HG03097 (cell line): ENCODE measurements around the gene N4BP2L2.

Experiments
- ATAC-seq: cut with Tn5 transposase; IDR thresholded peaks from one replicate; pipeline ENCODE4 v1.9.1; 2021; ENCODE audit not compliant: unreplicated experiment, low FRiP score

The N4BP2L2 gene

GRCh38 chr13:32535115-32535514 is 3.5 kb downstream of the N4BP2L2 start:
- ATAC-seq = no peak

GRCh38 chr13:32530841-32531253 is 7.7 kb downstream of the N4BP2L2 start:
- peak; percentile 46 for ATAC-seq

- no peak for ATAC-seq
Measured at GRCh38 chr13:32528358-32528757, 10.2 kb downstream of the N4BP2L2 start.

GRCh38 chr13:32527151-32527550 is 11.4 kb downstream of the N4BP2L2 start:
- ATAC-seq = no peak

GRCh38 chr13:32525766-32526165 is 12.8 kb downstream of the N4BP2L2 start:
- no peak for ATAC-seq

GRCh38 chr13:32515246-32515645 is 23.3 kb downstream of the N4BP2L2 start:
- no peak for ATAC-seq

- no peak for ATAC-seq
Measured at GRCh38 chr13:32511482-32511881, 27.1 kb downstream of the N4BP2L2 start.

- ATAC-seq = no peak
Measured at GRCh38 chr13:32504876-32505275, 33.7 kb downstream of the N4BP2L2 start.

GRCh38 chr13:32504263-32504662 is 34.3 kb downstream of the N4BP2L2 start:
- ATAC-seq = no peak

- ATAC-seq = no peak
Measured at GRCh38 chr13:32503727-32504126, 34.9 kb downstream of the N4BP2L2 start.

GRCh38 chr13:32501064-32501463 is 37.5 kb downstream of the N4BP2L2 start:
- ATAC-seq = no peak

GRCh38 chr13:32499538-32500210 is 38.9 kb downstream of the N4BP2L2 start:
- no peak for ATAC-seq

GRCh38 chr13:32497589-32497988 is 41.0 kb downstream of the N4BP2L2 start:
- no peak for ATAC-seq

- ATAC-seq = no peak
Measured at GRCh38 chr13:32496599-32497160, 41.9 kb downstream of the N4BP2L2 start.

GRCh38 chr13:32495841-32496240 is 42.8 kb downstream of the N4BP2L2 start:
- ATAC-seq = no peak

GRCh38 chr13:32495429-32495828 is 43.2 kb downstream of the N4BP2L2 start:
- no peak for ATAC-seq

GRCh38 chr13:32491028-32491427 is 47.6 kb downstream of the N4BP2L2 start:
- ATAC-seq = no peak

- ATAC-seq = no peak
Measured at GRCh38 chr13:32476892-32477291, 61.7 kb downstream of the N4BP2L2 start.

- ATAC-seq = no peak
Measured at GRCh38 chr13:32476021-32476731, 62.4 kb downstream of the N4BP2L2 start.

- ATAC-seq = no peak
Measured at GRCh38 chr13:32474999-32475792, 63.4 kb downstream of the N4BP2L2 start.

- ATAC-seq = no peak
Measured at GRCh38 chr13:32473650-32474049, 64.9 kb downstream of the N4BP2L2 start.
